Gastrocnemius medialis (tissue), 4 donors: ENCODE measurements around the gene POLR3C. TPM values are rescaled to one million over a fixed set of nuclear protein-coding genes. Genes with fewer than 3 reads are reported as not detected.
"Not testable (repeated sequence)": the region's sequence is repeated elsewhere in the genome, so short reads cannot be mapped to it uniquely, and the experiment has no call there.

ENCODE experiments used
- ATAC-seq, 2 donors: fragments of 150-250 bp; one replicate each; pipeline ENCODE4 v1.9.1; 2016
- DNase-seq, 2 donors: peaks; one replicate each; pipeline ENCODE4 v3.0.0-alpha.2; 2019
- H3K27ac ChIP-seq, 4 donors: fragments of 200-600 bp; sonication (generic); 1 replicate in 1 of 4; 2 replicates in 3 of 4; pipeline ENCODE4 v1.5.1; 2016 to 2018; ENCODE audit warnings: mild to moderate bottlenecking in 2 of 4, moderate library complexity in 1 of 4
- H3K27me3 ChIP-seq, 3 donors: fragments of 200-600 bp; sonication (generic) in 2 of 3; 1 replicate in 1 of 3; 2 replicates in 2 of 3; pipeline versions ENCODE4 v1.5.1 to v1.6.0; 2016 to 2019; ENCODE audit warnings: mild to moderate bottlenecking in 1 of 3, moderate library complexity in 1 of 3
- H3K36me3 ChIP-seq, 2 donors: fragments of 200-600 bp; sonication (generic) in 1 of 2; one replicate each; pipeline ENCODE4 v1.5.1; 2017 to 2018
- H3K4me1 ChIP-seq, 2 donors: fragments of 200-600 bp; sonication (generic) in 1 of 2; one replicate each; pipeline ENCODE4 v1.5.1; 2016 to 2017; ENCODE audit warnings: mild to moderate bottlenecking in 2 of 2
- H3K4me3 ChIP-seq, 4 donors: fragments of 200-600 bp; sonication (generic) in 3 of 4; 1 replicate in 1 of 4; 2 replicates in 3 of 4; pipeline ENCODE4 v1.5.1; 2016 to 2019; ENCODE audit warnings: mild to moderate bottlenecking in 2 of 4
- H3K9me3 ChIP-seq, 3 donors: fragments of 200-600 bp; sonication (generic) in 2 of 3; 1 replicate in 1 of 3; 2 replicates in 2 of 3; pipeline ENCODE4 v1.5.1; 2016 to 2019
- CTCF ChIP-seq, 5 experiments: fragments of 450-650 bp in 3 of 5; fragments of 200-600 bp in 2 of 5; sonication (generic) in 2 of 5; IDR thresholded peaks in 4 of 5; conservative IDR thresholded peaks in 1 of 5; 1 replicate in 4 of 5; 2 replicates in 1 of 5; pipeline ENCODE4 v1.5.1; 2016 to 2019; ENCODE audit warnings: antibody characterized with exemption in 5 of 5, mild to moderate bottlenecking in 3 of 5, moderate library complexity in 3 of 5
- POLR2A ChIP-seq, 2 donors: fragments of 450-650 bp; IDR thresholded peaks; one replicate each; pipeline ENCODE4 v1.6.1; 2017; ENCODE audit warnings: antibody characterized with exemption in 2 of 2, mild to moderate bottlenecking in 2 of 2, moderate library complexity in 2 of 2
- in situ Hi-C, 4 donors: fragments of 200-750 bp; cut with MboI; loops; one replicate each; pipeline versions ENCODE4 v1.15.0 to v1.8.0; 2017; ENCODE audit warnings: low sequenced_read_pairs in 4 of 4
- intact Hi-C: fragments of 100-400 bp; cut with DNase I; formaldehyde crosslinking; loops from one replicate; pipeline ENCODE4 v1.15.1; 2023; ENCODE audit warnings: low total_unique reads
- total RNA-seq, 4 donors: library from RNA; depleted of rRNA; stranded (reverse); fragments of >200 nt; gene quantifications; one replicate each; pipeline versions ENCODE4 v1.1.0 to v1.2.3, GENCODE V29; 2016

Gene POLR3C
- total RNA-seq, 4 donors from 2014 or later = 23.0 to 27.8 (median 26.4) TPM

- DNase-seq (no peak), ATAC-seq (no peak)
- Histone ChIP-seq H3K27me3 (no peaks in the 10 kb centered on the region), H3K4me1 (peaks cover 24 to 35% of the 10 kb centered on the region in 2 donors), H3K27ac (no peak overlapping the region), H3K9me3 (no peaks in the 10 kb centered on the region), H3K36me3 (peaks cover 0 to 15% of the 10 kb centered on the region in 2 donors), H3K4me3 (no peak overlapping the region)
- TF ChIP-seq POLR2A (IDR thresholded peaks at IDR 0.05) (no peak), CTCF (IDR thresholded peaks at IDR 0.05 in 4 of 5, conservative IDR thresholded peaks at IDR 0.05 in 1 of 5) (no peak)
- in situ Hi-C loops (no loop called here), intact Hi-C loops (no loop called here)
Observed at GRCh38 chr1:145788580-145788979, 35.4 kb upstream of the POLR3C start.

- peaks cover under 1 to 14% of the 10 kb centered on the region in 2 donors for H3K4me1 ChIP-seq
- H3K4me3 ChIP-seq, in situ Hi-C loops, intact Hi-C loops, DNase-seq, H3K9me3 ChIP-seq, H3K27ac ChIP-seq, H3K27me3 ChIP-seq, ATAC-seq: not testable (repeated sequence)
- peaks cover 0 to 15% of the 10 kb centered on the region in 2 donors for H3K36me3 ChIP-seq
Observed at GRCh38 chr1:145791860-145792259, 32.1 kb upstream of the POLR3C start.

DNA sequence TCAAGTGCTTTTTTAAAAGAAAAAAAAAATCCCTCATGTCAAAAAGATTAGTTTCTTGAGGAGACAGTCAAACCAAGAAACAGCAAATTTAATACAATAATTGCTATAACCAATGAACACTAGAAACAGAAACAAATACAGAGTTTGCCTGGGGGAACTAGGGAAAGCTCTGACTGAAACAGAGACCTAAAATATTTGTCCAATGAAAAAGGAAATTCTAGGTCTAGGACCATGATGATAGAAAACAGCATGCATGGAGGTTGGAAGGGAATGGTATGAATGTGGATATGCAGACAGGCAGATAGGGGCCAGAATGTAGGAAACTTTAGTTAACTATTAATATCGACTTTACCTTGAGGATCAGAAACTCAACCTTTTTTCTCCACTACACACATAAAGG, 31.5 kb upstream of the POLR3C start:
- TF ChIP-seq POLR2A (IDR thresholded peaks at IDR 0.05) (no peak), CTCF (IDR thresholded peaks at IDR 0.05 in 4 of 5, conservative IDR thresholded peaks at IDR 0.05 in 1 of 5) (no peak)
- H3K36me3 ChIP-seq = peaks cover 0 to 15% of the 10 kb centered on the region in 2 donors
- H3K27me3 ChIP-seq = no peaks in the 10 kb centered on the region
- peaks cover 0 to 9% of the 10 kb centered on the region in 2 donors for H3K4me1 ChIP-seq
- DNase-seq (no peak), ATAC-seq (no peak)
- no peak overlapping the region for H3K27ac ChIP-seq
- intact Hi-C loops (no loop called here), in situ Hi-C loops (no loop called here)
- H3K4me3 ChIP-seq = no peak overlapping the region
- H3K9me3 ChIP-seq = no peaks in the 10 kb centered on the region

DNA sequence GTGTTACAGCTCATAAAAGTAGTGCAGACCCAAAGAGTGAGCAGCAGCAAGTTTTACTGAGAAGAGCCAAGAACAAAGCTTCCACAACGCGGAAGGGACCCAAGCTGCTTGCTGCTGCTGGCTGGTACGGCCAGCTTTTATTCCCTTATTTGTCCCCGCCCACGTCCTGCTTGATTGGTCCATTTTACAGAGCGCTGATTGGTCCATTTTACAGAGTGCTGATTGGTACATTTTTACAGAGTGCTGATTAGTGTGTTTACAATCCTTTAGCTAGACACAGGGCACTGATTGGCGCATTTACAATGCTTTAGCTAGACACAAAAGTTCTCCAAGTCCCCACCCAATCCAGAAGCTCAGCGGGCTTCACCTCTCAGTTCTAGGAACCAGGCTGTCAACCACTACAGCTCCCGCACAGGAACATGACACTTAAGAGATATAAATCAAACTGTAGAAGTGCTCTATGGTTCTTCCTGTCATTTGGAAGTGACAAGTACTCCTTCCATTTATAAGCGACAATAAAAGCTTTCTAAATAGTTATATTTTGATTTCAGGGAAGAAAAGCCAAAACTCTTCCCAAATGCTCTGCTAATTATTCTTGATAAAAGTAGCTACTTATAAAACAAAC, 28.6 kb upstream of the POLR3C start:
- Histone ChIP-seq H3K27ac (no peak overlapping the region), H3K27me3 (no peaks in the 10 kb centered on the region), H3K36me3 (peaks cover 0 to 9% of the 10 kb centered on the region in 2 donors), H3K9me3 (no peaks in the 10 kb centered on the region), H3K4me3 (no peak overlapping the region), H3K4me1 (peaks cover 2 to 11% of the 10 kb centered on the region in 2 donors)
- ATAC-seq (no peak), DNase-seq (no peak)
- TF ChIP-seq CTCF (IDR thresholded peaks at IDR 0.05 in 4 of 5, conservative IDR thresholded peaks at IDR 0.05 in 1 of 5) = no peak
- TF ChIP-seq POLR2A (IDR thresholded peaks at IDR 0.05) = no peak
- in situ Hi-C loops (no loop called here), intact Hi-C loops (no loop called here)

DNA sequence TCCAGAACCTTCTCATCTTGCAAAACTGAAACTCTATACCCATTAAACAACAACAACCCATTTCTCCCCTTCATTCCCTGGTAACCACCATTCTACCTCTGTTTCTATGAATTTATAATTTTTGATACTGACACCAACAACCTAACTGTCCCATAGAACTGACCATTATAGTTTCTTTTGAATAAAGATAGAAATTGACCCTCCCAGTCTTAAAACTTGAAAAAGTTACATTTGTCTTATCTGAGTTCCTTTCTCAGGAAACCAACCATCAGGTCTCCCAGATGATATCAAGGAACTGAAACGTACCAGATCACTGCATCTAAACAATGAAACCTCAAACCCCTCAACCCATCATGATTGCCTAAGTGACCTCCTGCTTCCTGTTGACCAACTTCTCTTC, 27.2 kb upstream of the POLR3C start:
- H3K27ac ChIP-seq = no peak overlapping the region
- intact Hi-C loops = no loop called here
- ATAC-seq (no peak), DNase-seq (no peak)
- in situ Hi-C loops = no loop called here
- no peaks in the 10 kb centered on the region for H3K27me3 ChIP-seq
- H3K36me3 ChIP-seq = peaks cover 0 to 9% of the 10 kb centered on the region in 2 donors
- H3K9me3 ChIP-seq = no peaks in the 10 kb centered on the region
- no peak overlapping the region for H3K4me3 ChIP-seq
- TF ChIP-seq CTCF (IDR thresholded peaks at IDR 0.05 in 4 of 5, conservative IDR thresholded peaks at IDR 0.05 in 1 of 5) (no peak), POLR2A (IDR thresholded peaks at IDR 0.05) (no peak)
- H3K4me1 ChIP-seq = peaks cover 16 to 24% of the 10 kb centered on the region in 2 donors
